ENCODE data around the gene POLR2H. TPM values are rescaled to one million over a fixed set of nuclear protein-coding genes. Genes with fewer than 3 reads are reported as not detected.

POLR2H gene
- total RNA-seq, 1 donor from 2014 or later = 49.8 TPM

GRCh38 chr3:184368586-184369183, 7.2 kb downstream of the POLR2H start:
- H3K9me3 Mint-ChIP-seq (ENCODE audit: low read depth) = no peaks in the 10 kb centered on the region
- peaks cover 77% of the 10 kb centered on the region for H3K4me1 Mint-ChIP-seq (ENCODE audit: low read depth)
- peaks cover 14% of the 10 kb centered on the region for H3K36me3 Mint-ChIP-seq (ENCODE audit: low read depth)
- peak overlapping the region; percentile 1 for H3K4me3 Mint-ChIP-seq (ENCODE audit: unreplicated experiment)
- no peak for DNase-seq (ENCODE audit: low spot score)
- H3K27ac Mint-ChIP-seq (ENCODE audit: unreplicated experiment) = peak overlapping the region; percentile 91
- TF ChIP-seq, protein P1, sequence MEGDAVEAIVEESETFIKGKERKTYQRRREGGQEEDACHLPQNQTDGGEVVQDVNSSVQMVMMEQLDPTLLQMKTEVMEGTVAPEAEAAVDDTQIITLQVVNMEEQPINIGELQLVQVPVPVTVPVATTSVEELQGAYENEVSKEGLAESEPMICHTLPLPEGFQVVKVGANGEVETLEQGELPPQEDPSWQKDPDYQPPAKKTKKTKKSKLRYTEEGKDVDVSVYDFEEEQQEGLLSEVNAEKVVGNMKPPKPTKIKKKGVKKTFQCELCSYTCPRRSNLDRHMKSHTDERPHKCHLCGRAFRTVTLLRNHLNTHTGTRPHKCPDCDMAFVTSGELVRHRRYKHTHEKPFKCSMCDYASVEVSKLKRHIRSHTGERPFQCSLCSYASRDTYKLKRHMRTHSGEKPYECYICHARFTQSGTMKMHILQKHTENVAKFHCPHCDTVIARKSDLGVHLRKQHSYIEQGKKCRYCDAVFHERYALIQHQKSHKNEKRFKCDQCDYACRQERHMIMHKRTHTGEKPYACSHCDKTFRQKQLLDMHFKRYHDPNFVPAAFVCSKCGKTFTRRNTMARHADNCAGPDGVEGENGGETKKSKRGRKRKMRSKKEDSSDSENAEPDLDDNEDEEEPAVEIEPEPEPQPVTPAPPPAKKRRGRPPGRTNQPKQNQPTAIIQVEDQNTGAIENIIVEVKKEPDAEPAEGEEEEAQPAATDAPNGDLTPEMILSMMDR (IDR thresholded peaks at IDR 0.05) = no peak
- no peaks in the 10 kb centered on the region for H3K27me3 Mint-ChIP-seq (ENCODE audit: low read depth)

DNA sequence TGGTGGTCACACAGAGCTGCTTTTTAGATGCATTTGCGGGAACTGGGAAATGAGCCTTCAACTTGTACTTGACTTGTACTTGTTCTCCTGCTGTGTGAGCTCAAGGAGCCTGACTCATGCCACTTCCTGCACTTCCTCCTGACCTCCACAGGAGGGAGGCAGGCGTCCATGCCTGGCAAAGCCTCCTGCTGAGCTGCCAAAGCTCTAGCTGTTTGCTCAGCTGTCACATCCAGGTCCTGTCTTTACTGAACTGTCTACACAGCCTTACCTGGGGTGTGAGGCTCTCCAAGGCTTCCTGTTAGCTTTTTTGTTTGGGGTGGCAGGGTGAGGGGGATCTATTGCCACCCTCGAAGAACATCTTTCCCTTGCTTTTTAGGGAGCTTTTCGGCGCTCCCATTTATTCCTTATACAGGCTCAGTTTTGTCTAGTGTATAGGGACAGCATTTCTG, 10.1 kb downstream of the POLR2H start:
- peaks cover 15% of the 10 kb centered on the region for H3K27me3 Mint-ChIP-seq (ENCODE audit: low read depth)
- peaks cover 65% of the 10 kb centered on the region for H3K4me1 Mint-ChIP-seq (ENCODE audit: low read depth)
- H3K36me3 Mint-ChIP-seq (ENCODE audit: low read depth) = peaks cover 9% of the 10 kb centered on the region
- H3K9me3 Mint-ChIP-seq (ENCODE audit: low read depth) = no peaks in the 10 kb centered on the region
- no peak overlapping the region for H3K4me3 Mint-ChIP-seq (ENCODE audit: unreplicated experiment)
- no peak for DNase-seq (ENCODE audit: low spot score)
- TF ChIP-seq, protein P1 (IDR thresholded peaks at IDR 0.05) = peak; percentile 96
- peak overlapping the region; percentile 56 for H3K27ac Mint-ChIP-seq (ENCODE audit: unreplicated experiment)

- H3K36me3 Mint-ChIP-seq (ENCODE audit: low read depth) = peaks cover 6% of the 10 kb centered on the region
- no peaks in the 10 kb centered on the region for H3K9me3 Mint-ChIP-seq (ENCODE audit: low read depth)
- H3K27me3 Mint-ChIP-seq (ENCODE audit: low read depth) = peaks cover 21% of the 10 kb centered on the region
- TF ChIP-seq, protein P1 (IDR thresholded peaks at IDR 0.05) = no peak
- DNase-seq (ENCODE audit: low spot score) = no peak
- H3K27ac Mint-ChIP-seq (ENCODE audit: unreplicated experiment) = no peak overlapping the region
- peaks cover 57% of the 10 kb centered on the region for H3K4me1 Mint-ChIP-seq (ENCODE audit: low read depth)
- H3K4me3 Mint-ChIP-seq (ENCODE audit: unreplicated experiment) = no peak overlapping the region
Measured at GRCh38 chr3:184372296-184372821, 10.8 kb downstream of the POLR2H start.

DNA sequence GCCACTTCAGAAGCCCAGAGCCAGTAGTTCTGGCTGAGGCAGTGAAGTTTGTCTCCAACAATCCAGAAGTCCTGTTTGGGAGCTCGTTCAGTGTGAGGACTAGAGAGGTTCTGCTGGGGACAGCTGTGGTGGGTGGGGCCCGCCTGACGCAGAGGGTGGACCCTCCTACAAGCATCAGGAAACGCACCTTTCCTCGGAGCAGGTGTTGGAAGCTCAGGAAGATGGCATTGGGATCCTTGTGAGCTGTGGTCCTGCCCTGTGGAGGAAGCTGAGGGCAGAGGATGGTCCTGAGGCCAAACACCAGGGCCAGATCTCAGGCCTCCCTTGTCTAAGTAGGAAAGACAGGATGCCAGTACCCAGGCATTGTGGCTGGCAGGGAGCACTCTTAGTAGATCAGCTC, 11.4 kb downstream of the POLR2H start:
- TF ChIP-seq, protein P1 (IDR thresholded peaks at IDR 0.05) = no peak
- no peak for DNase-seq (ENCODE audit: low spot score)
- Mint-ChIP-seq H3K36me3 (ENCODE audit: low read depth) (peaks cover 6% of the 10 kb centered on the region), H3K4me3 (ENCODE audit: unreplicated experiment) (no peak overlapping the region), H3K27me3 (ENCODE audit: low read depth) (peaks cover 24% of the 10 kb centered on the region), H3K9me3 (ENCODE audit: low read depth) (no peaks in the 10 kb centered on the region), H3K4me1 (ENCODE audit: low read depth) (peaks cover 52% of the 10 kb centered on the region), H3K27ac (ENCODE audit: unreplicated experiment) (no peak overlapping the region)

DNA sequence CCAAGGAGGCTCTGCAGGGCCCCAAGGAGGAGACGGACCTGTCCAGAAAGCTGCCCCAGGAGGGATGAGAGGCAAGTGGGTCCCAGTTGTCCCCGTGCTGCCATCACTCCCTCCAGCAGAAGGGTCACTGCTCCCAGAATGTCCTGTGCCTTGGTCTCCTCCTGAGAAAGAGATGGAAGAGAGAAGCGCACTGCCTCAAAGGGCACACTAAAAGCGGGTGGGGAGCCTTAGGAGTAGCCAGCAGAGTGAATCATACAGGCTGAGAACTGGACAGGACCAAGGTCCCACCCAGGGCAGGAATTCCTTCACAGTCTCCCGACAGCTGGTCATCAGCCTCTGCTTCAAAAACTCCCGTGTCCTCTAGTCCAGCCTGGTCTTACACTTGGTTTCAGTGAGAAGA, 11.9 kb downstream of the POLR2H start:
- Mint-ChIP-seq H3K27me3 (ENCODE audit: low read depth) (peaks cover 24% of the 10 kb centered on the region), H3K36me3 (ENCODE audit: low read depth) (peaks cover 6% of the 10 kb centered on the region), H3K9me3 (ENCODE audit: low read depth) (no peaks in the 10 kb centered on the region), H3K4me1 (ENCODE audit: low read depth) (peaks cover 47% of the 10 kb centered on the region), H3K27ac (ENCODE audit: unreplicated experiment) (no peak overlapping the region), H3K4me3 (ENCODE audit: unreplicated experiment) (no peak overlapping the region)
- TF ChIP-seq, protein P1 (IDR thresholded peaks at IDR 0.05) = no peak
- DNase-seq (ENCODE audit: low spot score) = no peak

Measured in chondrocyte (in vitro differentiated cells).